Stimulated activated CD4-positive, alpha-beta T cell treated with anti-CD3 and anti-CD28 coated beads, Interleukin-1b, Interleukin-23, amount 100 ng/mL, for 48 hours (primary cell): ENCODE data around the gene PLCXD1.

Source experiments
- DNase-seq: peaks from one replicate; pipeline ENCODE4 v3.0.0-alpha.2; 2020

Gene PLCXD1

GRCh38 chrX:352582-353314 lies 71.6 kb downstream of the PLCXD1 start:
- DNase-seq, result no peak
